Gastrocnemius medialis (tissue), 4 donors: ENCODE measurements around the gene RPS15.

Experiments
- POLR2A ChIP-seq, 2 donors: fragments of 450-650 bp; IDR thresholded peaks; one replicate each; pipeline ENCODE4 v1.6.1; 2017; ENCODE audit warnings: antibody characterized with exemption in 2 of 2, mild to moderate bottlenecking in 2 of 2, moderate library complexity in 2 of 2
- TF ChIP-seq, protein P1 (sequence below), 5 experiments: fragments of 450-650 bp in 3 of 5; fragments of 200-600 bp in 2 of 5; sonication (generic) in 2 of 5; IDR thresholded peaks in 4 of 5; conservative IDR thresholded peaks in 1 of 5; 1 replicate in 4 of 5; 2 replicates in 1 of 5; pipeline ENCODE4 v1.5.1; 2016 to 2019; ENCODE audit warnings: antibody characterized with exemption in 5 of 5, mild to moderate bottlenecking in 3 of 5, moderate library complexity in 3 of 5

GRCh38 chr19:1440418-1440801, 2.2 kb downstream of the RPS15 start:
- TF ChIP-seq, protein P1, sequence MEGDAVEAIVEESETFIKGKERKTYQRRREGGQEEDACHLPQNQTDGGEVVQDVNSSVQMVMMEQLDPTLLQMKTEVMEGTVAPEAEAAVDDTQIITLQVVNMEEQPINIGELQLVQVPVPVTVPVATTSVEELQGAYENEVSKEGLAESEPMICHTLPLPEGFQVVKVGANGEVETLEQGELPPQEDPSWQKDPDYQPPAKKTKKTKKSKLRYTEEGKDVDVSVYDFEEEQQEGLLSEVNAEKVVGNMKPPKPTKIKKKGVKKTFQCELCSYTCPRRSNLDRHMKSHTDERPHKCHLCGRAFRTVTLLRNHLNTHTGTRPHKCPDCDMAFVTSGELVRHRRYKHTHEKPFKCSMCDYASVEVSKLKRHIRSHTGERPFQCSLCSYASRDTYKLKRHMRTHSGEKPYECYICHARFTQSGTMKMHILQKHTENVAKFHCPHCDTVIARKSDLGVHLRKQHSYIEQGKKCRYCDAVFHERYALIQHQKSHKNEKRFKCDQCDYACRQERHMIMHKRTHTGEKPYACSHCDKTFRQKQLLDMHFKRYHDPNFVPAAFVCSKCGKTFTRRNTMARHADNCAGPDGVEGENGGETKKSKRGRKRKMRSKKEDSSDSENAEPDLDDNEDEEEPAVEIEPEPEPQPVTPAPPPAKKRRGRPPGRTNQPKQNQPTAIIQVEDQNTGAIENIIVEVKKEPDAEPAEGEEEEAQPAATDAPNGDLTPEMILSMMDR (IDR thresholded peaks at IDR 0.05 in 4 of 5, conservative IDR thresholded peaks at IDR 0.05 in 1 of 5) = no peak
- no peak for TF ChIP-seq POLR2A (IDR thresholded peaks at IDR 0.05)
